Measurements from ENCODE around the gene ATF6.
A peak's percentile ranks its signal among the peaks of the same experiment; 100 is the strongest.

- TF ChIP-seq SMAD3 (CRISPR knock-in tag; IDR thresholded peaks at IDR 0.05; ENCODE audit: borderline replicate concordance), result no peak
- TF ChIP-seq, protein P1, sequence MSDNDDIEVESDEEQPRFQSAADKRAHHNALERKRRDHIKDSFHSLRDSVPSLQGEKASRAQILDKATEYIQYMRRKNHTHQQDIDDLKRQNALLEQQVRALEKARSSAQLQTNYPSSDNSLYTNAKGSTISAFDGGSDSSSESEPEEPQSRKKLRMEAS (CRISPR knock-in tag; IDR thresholded peaks at IDR 0.05), result no peak; the same call in 1 of the 2 replicates
- TF ChIP-seq ATF1 (CRISPR knock-in tag; IDR thresholded peaks at IDR 0.05), result peak; percentile 8; the same call in 1 of the 2 replicates
- TF ChIP-seq PRDM15 (CRISPR knock-in tag; IDR thresholded peaks at IDR 0.05), result no peak
- no peak for TF ChIP-seq CTCF (IDR thresholded peaks at IDR 0.05)
- no peak for TF ChIP-seq TP53 (CRISPR knock-in tag; IDR thresholded peaks at IDR 0.05)
- no peak for TF ChIP-seq TEAD4 (CRISPR knock-in tag; IDR thresholded peaks at IDR 0.05)
- no peak for TF ChIP-seq FOXK1 (CRISPR knock-in tag; IDR thresholded peaks at IDR 0.05)
- TF ChIP-seq CREM (CRISPR knock-in tag; IDR thresholded peaks at IDR 0.05), result 0 out of 2 replicates have a peak, but pooled peaks have one; percentile 17
- TF ChIP-seq, protein P2, sequence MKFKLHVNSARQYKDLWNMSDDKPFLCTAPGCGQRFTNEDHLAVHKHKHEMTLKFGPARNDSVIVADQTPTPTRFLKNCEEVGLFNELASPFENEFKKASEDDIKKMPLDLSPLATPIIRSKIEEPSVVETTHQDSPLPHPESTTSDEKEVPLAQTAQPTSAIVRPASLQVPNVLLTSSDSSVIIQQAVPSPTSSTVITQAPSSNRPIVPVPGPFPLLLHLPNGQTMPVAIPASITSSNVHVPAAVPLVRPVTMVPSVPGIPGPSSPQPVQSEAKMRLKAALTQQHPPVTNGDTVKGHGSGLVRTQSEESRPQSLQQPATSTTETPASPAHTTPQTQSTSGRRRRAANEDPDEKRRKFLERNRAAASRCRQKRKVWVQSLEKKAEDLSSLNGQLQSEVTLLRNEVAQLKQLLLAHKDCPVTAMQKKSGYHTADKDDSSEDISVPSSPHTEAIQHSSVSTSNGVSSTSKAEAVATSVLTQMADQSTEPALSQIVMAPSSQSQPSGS (CRISPR knock-in tag; IDR thresholded peaks at IDR 0.05; ENCODE audit: borderline replicate concordance, low read depth), result no peak
- no peak; the same call in 1 of the 2 replicates for TF ChIP-seq RELA (CRISPR knock-in tag; IDR thresholded peaks at IDR 0.05; ENCODE audit: borderline replicate concordance)
- no peak for TF ChIP-seq ZNF671 (CRISPR knock-in tag; IDR thresholded peaks at IDR 0.05)
- no peak for TF ChIP-seq ZNF416 (CRISPR knock-in tag; IDR thresholded peaks at IDR 0.05)
- TF ChIP-seq, protein P3, sequence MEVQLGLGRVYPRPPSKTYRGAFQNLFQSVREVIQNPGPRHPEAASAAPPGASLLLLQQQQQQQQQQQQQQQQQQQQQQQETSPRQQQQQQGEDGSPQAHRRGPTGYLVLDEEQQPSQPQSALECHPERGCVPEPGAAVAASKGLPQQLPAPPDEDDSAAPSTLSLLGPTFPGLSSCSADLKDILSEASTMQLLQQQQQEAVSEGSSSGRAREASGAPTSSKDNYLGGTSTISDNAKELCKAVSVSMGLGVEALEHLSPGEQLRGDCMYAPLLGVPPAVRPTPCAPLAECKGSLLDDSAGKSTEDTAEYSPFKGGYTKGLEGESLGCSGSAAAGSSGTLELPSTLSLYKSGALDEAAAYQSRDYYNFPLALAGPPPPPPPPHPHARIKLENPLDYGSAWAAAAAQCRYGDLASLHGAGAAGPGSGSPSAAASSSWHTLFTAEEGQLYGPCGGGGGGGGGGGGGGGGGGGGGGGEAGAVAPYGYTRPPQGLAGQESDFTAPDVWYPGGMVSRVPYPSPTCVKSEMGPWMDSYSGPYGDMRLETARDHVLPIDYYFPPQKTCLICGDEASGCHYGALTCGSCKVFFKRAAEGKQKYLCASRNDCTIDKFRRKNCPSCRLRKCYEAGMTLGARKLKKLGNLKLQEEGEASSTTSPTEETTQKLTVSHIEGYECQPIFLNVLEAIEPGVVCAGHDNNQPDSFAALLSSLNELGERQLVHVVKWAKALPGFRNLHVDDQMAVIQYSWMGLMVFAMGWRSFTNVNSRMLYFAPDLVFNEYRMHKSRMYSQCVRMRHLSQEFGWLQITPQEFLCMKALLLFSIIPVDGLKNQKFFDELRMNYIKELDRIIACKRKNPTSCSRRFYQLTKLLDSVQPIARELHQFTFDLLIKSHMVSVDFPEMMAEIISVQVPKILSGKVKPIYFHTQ (CRISPR knock-in tag; IDR thresholded peaks at IDR 0.05), result no peak
Observed at GRCh38 chr1:161726473-161727255, 39.5 kb upstream of the ATF6 start.

Data from WTC11 (cell line).